ENCODE results near the gene C1orf56. TPM values are rescaled to one million over a fixed set of nuclear protein-coding genes. Genes with fewer than 3 reads are reported as not detected.

The C1orf56 gene
- total RNA-seq, 4 donors from 2014 or later = 4.3 to 8.7 (median 8.2) TPM

- Histone ChIP-seq H3K36me3 (peaks cover 24 to 74% (median 60%) of the 10 kb centered on the region in 4 donors), H3K4me3 (no peak overlapping the region), H3K27me3 (no peaks in the 10 kb centered on the region), H3K4me1 (peaks cover 10 to 11% (median 10%) of the 10 kb centered on the region in 4 donors), H3K27ac (replicated peaks in 1 of 4) (no peak overlapping the region), H3K9me3 (no peaks in the 10 kb centered on the region)
- DNase-seq (ENCODE audit: extremely low spot score) = no peak
- no peak for TF ChIP-seq EP300 (IDR thresholded peaks at IDR 0.05)
- TF ChIP-seq CTCF (IDR thresholded peaks at IDR 0.05) = no peak
- no peak for TF ChIP-seq POLR2A (IDR thresholded peaks at IDR 0.05; ENCODE audit: low read depth)
- TF ChIP-seq POLR2AphosphoS5 (IDR thresholded peaks at IDR 0.05) = no peak
- intact Hi-C loops (cut with DNase I) = loop anchor here (5.0 kb wide), 1 partner anchor 131 kb away; the partner anchor contains the start of gene TNFAIP8L2
Measured at GRCh38 chr1:151026460-151026859, 21.1 kb upstream of the C1orf56 start.

- no peak for DNase-seq (ENCODE audit: extremely low spot score)
- H3K4me1 ChIP-seq = peaks cover 0 to 6% (median 0%) of the 10 kb centered on the region in 4 donors
- H3K27ac ChIP-seq (replicated peaks in 1 of 4) = no peak overlapping the region
- intact Hi-C loops (cut with DNase I) = no loop called here
- H3K36me3 ChIP-seq = peaks cover 37 to 83% (median 79%) of the 10 kb centered on the region in 4 donors
- TF ChIP-seq POLR2AphosphoS5 (IDR thresholded peaks at IDR 0.05) = no peak
- H3K9me3 ChIP-seq = no peaks in the 10 kb centered on the region
- H3K4me3 ChIP-seq = no peak overlapping the region
- WGBS = 95% methylated on average over 8 of the region's 8 CpGs
- no peaks in the 10 kb centered on the region for H3K27me3 ChIP-seq
Measured at GRCh38 chr1:151032164-151032563, 15.4 kb upstream of the C1orf56 start.

DNA sequence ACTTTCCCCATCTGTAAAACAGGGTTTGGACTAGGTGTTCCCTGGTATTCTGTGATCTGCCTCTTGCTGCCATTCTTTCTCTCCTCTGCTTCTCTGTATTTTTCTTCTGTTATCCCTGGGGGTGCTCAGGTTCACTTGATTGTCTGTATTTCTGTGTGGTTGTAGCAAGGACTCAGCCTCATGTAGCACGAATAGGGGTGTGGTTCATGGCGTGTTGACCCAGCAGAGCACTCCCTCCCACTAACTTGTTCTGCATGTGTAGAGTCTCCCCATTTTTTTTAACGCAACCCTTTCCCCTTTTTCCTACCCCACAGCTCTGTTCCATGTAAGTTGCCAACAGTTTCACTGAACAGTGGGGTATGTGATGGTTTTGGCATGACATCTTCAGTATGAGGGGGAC is 12.4 kb upstream of the C1orf56 start:
- Histone ChIP-seq H3K27me3 (no peaks in the 10 kb centered on the region), H3K36me3 (peaks cover 20 to 53% (median 50%) of the 10 kb centered on the region in 4 donors), H3K27ac (replicated peaks in 1 of 4) (no peak overlapping the region), H3K4me1 (peaks cover 0 to 9% (median 0%) of the 10 kb centered on the region in 4 donors), H3K9me3 (no peaks in the 10 kb centered on the region), H3K4me3 (no peak overlapping the region)
- no peak for TF ChIP-seq POLR2AphosphoS5 (IDR thresholded peaks at IDR 0.05)
- TF ChIP-seq CTCF (IDR thresholded peaks at IDR 0.05) = no peak
- no peak for TF ChIP-seq POLR2A (IDR thresholded peaks at IDR 0.05; ENCODE audit: low read depth)
- TF ChIP-seq EP300 (IDR thresholded peaks at IDR 0.05) = no peak
- intact Hi-C loops (cut with DNase I) = no loop called here
- DNase-seq (ENCODE audit: extremely low spot score) = no peak
- WGBS = 88% methylated on average over 3 of the region's 3 CpGs

- WGBS = 55% methylated on average over 2 of the region's 2 CpGs
- TF ChIP-seq POLR2AphosphoS5 (IDR thresholded peaks at IDR 0.05) (no peak), EP300 (IDR thresholded peaks at IDR 0.05) (no peak), CTCF (IDR thresholded peaks at IDR 0.05) (no peak), POLR2A (IDR thresholded peaks at IDR 0.05; ENCODE audit: low read depth) (no peak)
- Histone ChIP-seq H3K4me3 (no peak within 1 kb of the TSS), H3K27me3 (no peaks in the 10 kb centered on the region), H3K9me3 (no peaks in the 10 kb centered on the region), H3K27ac (replicated peaks in 1 of 4) (no peak within 1 kb of the TSS), H3K4me1 (peaks cover 0 to 9% (median 0%) of the 10 kb centered on the region in 4 donors), H3K36me3 (peaks cover 20 to 41% (median 39%) of the 10 kb centered on the region in 4 donors)
- intact Hi-C loops (cut with DNase I) = no loop called here
- no peak for DNase-seq (ENCODE audit: extremely low spot score)
Measured at GRCh38 chr1:151036356-151036755, 11.2 kb upstream of the C1orf56 start, which contains the start of gene BNIPL. BNIPL (plus strand) TSS chr1:151036586; CDS start chr1:151036726, 140 bp downstream.

- Histone ChIP-seq H3K27me3 (no peaks in the 10 kb centered on the region), H3K4me1 (peaks cover 0 to 9% (median 0%) of the 10 kb centered on the region in 4 donors), H3K9me3 (no peaks in the 10 kb centered on the region), H3K36me3 (peaks cover 20 to 36% (median 32%) of the 10 kb centered on the region in 4 donors), H3K27ac (replicated peaks in 1 of 4) (no peak overlapping the region), H3K4me3 (no peak overlapping the region)
- 81% methylated on average over 6 of the region's 6 CpGs for WGBS
- no peak for DNase-seq (ENCODE audit: extremely low spot score)
- intact Hi-C loops (cut with DNase I) = no loop called here
- TF ChIP-seq POLR2AphosphoS5 (IDR thresholded peaks at IDR 0.05) = no peak
- no peak for TF ChIP-seq EP300 (IDR thresholded peaks at IDR 0.05)
- no peak for TF ChIP-seq POLR2A (IDR thresholded peaks at IDR 0.05; ENCODE audit: low read depth)
Measured at GRCh38 chr1:151037032-151037431, 10.5 kb upstream of the C1orf56 start.

DNA sequence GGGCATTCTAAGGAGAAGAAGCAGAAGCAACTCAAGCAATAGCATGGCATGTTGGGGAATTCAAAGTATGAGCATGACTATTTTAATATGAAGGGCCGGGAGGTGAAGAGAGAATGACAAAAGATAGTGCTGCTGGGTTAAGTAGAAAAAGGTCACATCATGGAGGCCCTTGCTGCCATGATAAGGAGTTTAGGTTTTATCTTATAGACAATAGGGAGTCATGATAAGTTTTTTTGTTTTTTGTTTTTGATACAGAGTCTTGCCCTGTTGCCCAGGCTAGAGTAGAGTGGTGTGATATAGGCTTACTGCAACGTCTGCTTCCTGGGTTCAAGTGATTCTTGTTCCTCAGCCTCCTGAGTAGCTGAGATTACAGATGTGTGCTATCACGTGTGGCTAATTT is 8.0 kb upstream of the C1orf56 start:
- TF ChIP-seq POLR2AphosphoS5 (IDR thresholded peaks at IDR 0.05) (no peak), EP300 (IDR thresholded peaks at IDR 0.05) (no peak), POLR2A (IDR thresholded peaks at IDR 0.05; ENCODE audit: low read depth) (no peak), CTCF (IDR thresholded peaks at IDR 0.05) (no peak)
- Histone ChIP-seq H3K9me3 (no peaks in the 10 kb centered on the region), H3K4me3 (no peak overlapping the region), H3K36me3 (peaks cover 5 to 14% (median 12%) of the 10 kb centered on the region in 4 donors), H3K27ac (replicated peaks in 1 of 4) (no peak overlapping the region), H3K27me3 (no peaks in the 10 kb centered on the region), H3K4me1 (peaks cover 0 to 9% (median 0%) of the 10 kb centered on the region in 4 donors)
- intact Hi-C loops (cut with DNase I) = no loop called here
- DNase-seq (ENCODE audit: extremely low spot score) = no peak
- 91% methylated on average over 3 of the region's 3 CpGs for WGBS

Measured in esophagus muscularis mucosa (tissue), 4 donors.